NCI-H1930 (cell line): ENCODE results near the gene CBLB.
"Not testable (repeated sequence)": the region's sequence is repeated elsewhere in the genome, so short reads cannot be mapped to it uniquely, and the experiment has no call there.

Source experiments
- DNase-seq, 2 experiments: peaks; one replicate each; lab custom pipeline; 2025; lab: John Stamatoyannopoulos, UW

CBLB gene

DNA sequence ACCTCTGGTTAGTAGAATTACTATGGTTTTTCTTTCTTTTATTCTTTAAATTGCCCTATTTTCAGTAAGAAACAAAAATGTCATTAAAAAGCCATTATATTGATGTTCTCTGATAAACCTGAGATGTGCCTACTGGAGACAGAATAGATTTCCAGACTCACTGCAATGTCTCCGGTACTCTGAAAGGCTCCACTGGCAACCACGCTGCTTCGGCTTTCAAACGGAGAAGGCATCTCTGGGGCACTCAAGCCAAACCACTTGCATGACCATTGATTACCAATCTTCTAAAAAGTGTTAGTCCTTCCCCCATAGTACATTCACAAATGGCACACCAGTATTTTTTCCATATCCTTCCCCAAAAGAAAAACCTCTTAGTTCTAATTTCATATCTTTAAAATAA lies 82.6 kb downstream of the CBLB start:
- no peak for DNase-seq

DNA sequence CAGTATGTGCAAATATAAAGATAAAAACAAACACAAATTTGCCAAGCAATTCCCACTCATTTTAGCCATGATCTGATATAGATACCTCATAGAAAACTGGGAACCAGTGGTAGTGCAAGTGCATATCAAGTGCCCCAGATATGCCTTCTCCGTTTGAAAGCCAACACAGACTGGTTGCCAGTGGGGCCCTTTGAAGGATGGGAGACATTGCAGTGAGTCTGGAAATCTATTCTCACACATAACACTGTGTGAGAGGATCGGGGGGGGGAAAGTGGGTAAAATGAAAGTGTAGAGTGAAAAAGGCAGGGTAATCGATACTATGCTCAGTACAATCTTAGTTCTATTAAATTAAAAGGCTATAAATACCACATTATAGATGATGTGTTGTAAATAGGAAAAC lies 83.0 kb downstream of the CBLB start:
- no peak for DNase-seq

DNA sequence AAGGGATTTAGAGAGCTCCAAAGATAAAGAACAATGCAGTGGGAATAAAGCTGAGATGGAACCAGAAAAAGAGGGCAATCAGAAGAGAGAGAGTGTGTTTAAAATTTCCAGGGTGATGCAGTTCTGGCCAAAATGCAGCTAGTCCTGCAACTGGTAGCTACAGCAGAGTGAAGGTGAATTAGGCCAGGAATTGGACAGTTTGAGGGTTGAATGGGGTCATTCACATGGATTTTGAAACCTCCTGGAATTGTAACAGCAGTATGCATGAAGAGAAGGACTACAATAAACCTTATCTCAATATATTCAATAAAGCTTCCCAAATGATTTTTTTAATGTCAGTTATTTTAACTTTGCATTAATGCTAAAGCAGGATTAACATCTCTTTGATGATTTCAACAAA lies 85.2 kb downstream of the CBLB start:
- DNase-seq: no peak

DNA sequence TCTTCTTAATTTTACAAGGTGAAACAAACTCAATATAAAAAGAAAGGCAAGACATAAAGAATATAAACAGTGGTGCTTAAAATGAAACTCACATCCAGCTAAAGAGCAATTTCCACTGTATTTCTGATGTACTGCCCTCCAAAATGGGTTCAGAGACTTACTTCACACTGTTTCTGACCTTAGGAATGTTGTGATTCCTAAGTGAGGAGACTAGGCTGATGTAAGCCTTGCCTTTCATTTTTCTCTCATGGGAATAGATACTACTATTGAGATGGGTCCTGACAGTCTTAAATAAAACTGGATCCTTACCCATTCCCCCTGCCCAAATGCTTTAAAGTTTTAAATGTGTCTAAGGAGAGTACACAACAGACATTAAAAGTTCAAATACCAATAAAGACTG lies 86.9 kb downstream of the CBLB start:
- DNase-seq: no peak

DNA sequence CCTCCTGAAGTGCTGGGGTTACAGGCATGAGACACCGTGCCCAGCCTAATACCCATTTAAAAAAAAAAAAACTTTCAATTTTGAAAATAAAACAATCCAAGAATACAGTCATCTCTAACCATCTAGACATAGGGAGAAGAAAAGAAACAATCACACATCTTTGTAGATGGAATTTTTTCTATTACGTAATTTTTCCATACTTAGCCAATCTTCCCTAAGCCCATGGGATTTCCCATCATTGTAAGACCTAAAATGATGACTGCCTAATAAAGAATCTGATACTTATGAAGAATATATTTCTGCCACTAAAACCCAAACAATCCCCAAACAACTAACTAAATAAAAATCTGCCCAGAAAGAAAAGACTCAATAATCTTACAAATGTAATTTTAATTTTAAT lies 88.7 kb downstream of the CBLB start:
- DNase-seq: no peak

DNA sequence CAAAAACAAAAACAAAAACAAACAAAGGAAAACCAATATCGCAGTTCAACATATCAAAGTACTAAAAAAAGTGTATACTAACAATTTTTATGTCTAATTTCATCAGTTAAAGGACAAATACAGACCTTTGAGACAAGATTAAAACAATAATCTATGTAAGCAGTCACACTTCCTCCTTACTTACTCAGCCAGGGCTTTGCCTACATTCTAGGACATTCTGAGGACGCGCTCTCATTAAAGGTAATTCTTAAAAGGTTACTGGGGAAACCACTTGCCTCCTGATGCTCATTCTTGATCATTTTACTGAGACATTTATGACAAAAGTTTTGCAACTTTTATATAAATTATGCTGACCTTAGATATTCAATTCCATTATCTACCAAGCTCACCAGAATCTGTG lies 93.4 kb downstream of the CBLB start:
- DNase-seq: no peak

DNA sequence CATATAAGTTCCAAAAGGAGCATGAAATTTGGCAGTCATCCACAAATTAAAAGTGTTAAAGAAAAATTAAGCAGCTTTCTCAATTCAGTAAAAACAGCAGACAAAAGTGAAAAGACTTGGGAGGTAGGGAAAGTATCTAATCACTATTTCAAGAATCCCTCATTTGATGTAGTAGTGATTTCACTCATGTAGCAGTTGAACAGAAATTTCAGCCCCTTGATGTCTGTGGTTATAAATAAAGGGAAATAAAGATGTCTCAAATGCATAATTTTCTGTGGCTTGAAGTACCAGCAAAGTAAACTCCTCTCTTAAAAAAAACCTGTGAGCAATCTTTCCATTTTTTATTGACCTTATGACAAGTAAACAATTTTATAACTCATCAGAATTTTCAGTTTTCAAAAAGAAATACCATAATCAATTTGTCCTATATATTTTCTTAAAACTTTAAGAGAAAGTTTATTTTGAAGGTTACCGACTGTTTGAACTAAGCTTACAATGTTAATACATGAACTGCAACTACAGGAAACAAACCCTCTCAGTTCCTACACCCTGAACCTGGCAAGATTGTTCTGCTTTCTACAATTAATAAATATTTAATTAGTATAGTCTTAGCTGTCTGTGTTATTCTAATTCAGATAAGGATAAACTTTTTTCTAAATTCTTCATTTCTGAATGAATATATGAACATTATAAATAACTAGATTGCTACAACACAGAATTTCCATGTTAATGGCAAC lies 94.2 kb downstream of the CBLB start:
- no peak for DNase-seq

DNA sequence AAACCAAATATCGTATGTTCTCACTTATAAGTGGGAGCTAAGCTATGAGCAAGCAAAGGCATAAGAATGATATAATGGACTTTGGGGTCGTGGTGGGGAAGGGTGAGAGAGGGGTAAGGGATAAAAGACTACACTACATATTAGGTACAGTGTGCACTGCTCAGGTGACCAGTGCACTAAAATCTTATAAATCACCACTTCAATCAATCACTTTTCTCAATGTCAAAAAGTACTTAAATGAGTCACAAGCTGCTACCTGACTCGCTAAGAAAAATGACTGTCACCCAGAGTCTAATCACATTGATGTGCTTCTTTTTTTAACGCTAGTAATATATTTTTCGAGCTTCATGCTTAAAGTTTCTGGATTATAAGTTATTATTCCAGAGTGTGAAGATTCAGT lies 95.5 kb downstream of the CBLB start:
- DNase-seq: no peak

DNA sequence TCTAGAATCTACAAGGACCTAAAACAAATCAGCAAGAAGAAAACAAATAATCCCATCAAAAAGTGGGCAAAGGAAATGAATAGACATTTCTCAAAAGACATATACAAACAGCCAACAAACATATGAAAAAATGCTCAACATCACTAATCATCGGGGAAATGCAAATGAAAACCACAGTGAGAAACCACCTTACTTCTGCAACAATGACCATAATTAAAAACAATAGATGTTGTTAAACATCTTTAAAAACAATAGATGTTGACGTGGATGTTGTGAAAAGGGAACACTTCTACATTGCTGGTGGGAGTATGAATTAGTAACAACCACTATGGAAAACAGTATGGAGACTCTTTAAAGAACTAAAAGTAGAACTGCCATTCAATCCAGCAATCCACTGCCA lies 96.2 kb downstream of the CBLB start:
- DNase-seq: no peak

DNA sequence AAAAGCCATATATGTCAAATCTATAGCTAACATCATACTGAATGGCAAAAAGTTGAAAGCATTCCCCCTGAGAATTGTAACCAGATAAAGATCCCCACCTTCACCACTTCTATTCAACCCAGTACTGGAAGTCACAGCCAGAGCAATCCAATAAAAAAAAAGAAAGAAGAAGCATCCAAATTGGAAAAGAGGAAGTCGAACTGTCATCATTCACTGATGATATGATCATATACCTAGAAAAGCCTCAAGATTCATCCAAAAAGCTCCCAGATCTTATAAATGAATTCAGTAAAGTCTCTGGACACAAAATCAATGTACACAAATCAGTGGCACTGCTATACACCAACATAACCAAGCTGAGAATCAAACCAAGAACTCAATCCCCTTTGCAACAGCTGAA lies 97.4 kb downstream of the CBLB start:
- no peak for DNase-seq

DNA sequence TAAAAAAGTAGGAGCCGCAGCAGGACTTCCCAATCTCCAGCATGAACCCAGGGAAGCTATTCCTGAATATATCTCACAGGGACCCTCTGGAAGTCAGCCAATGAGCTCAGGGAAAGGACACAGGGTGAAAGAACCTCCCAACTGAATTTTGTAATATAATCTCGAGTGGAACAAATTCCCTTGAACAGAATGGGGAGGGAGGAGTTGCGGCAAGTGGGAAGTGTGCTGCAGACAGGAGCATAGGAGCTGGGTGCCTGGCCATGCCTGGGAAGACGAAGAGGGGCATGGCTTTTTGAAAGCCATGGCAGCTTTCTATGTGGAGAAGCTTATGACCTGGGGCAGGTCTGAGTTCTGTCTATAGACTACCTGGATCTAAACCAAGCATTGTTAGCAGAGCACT lies 98.4 kb downstream of the CBLB start:
- no peak for DNase-seq

DNA sequence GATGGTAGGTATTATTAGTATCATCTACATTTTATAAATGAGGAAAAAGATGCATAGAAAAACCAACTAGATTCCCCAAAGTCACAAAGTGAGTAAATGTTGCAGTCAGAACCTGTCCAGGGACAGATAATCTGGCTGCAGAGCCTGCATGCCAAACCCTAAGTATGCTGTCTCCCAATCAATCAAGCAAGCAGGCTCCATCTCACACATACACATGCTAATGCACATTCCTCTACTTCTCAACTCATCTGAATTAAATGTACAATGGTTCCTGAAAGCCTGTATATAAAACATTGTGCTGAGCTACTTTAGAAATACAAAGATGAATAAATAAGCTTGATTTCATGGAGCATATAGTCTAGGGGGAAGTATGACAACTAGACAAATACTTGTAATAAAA lies 101.0 kb downstream of the CBLB start:
- no peak for DNase-seq

DNA sequence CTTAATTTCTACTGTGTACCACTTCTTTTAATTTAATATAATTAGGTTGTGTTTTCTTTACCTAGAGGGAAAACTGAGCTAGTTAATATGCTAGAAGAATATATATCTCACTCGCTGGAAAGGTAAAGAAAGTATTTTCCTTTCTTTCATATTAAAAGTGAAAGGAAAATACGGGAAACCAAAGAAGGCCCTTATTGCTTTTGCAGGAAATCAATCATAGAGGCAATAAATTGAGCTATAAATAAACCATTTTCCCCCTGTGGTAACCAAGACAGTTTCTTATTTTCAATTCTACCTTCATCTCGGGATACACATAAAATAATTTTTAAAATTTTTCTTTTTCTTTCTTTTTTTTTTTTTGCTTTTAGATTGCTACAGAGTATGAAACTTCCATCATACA lies 101.6 kb downstream of the CBLB start:
- DNase-seq: no peak

DNA sequence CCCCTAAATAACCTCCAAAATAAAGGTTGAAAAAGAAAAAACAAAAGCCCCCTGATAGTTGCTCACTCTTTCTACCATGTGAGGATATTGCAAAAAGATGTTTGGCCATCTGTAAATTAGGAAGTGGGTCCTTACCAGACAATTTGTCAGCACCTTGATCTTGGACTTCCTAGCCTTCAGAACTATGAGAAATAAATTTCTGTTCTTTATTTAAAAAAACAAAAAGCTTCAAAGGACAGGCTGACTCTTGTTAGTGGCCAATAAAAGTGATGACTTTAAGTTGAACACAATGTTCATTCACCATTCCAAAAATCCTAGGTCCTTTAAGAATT lies 103.5 kb downstream of the CBLB start:
- DNase-seq: no peak

DNA sequence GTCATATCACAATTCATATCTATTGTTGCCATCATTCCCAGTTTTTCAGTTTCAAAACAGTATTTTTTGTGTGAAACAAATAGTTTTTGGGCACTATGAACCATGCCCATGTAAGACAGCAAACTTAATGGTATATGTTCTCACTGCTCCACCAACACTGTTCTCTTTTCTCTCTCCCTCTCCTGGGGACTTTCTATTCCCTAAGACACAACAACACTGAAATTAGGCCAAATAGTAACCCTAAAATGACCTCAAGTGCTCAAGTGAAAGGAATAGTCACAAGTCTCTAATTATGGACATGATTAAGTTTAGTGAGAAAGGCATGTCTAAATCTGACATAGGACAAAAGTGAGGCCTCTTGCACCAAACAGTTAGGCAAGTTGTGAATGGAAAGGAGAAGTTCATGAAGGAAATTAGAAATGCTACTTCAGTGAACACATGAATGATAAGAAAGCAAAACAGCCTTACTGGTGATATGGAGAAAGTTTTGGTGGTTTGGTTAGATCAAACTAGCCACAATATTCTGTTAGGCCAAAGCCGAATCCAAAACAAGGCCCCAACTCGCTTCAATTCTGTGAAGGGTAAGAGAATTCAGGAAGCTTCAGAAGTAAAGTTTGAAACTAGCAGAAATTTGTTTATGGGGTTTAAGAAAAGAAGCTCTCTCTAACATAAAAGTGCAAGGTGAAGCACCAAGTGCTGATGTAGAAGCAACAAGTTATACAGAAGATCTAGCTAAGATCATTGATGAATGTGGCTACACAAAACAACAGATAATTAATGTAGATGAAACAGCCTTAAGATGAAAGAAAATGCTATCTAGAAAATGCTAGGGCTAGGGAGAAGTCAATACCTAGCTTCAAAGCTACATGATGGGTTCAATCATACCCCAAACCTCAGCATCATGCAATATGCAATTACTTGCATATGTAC lies 104.2 kb downstream of the CBLB start:
- no peak for DNase-seq

DNA sequence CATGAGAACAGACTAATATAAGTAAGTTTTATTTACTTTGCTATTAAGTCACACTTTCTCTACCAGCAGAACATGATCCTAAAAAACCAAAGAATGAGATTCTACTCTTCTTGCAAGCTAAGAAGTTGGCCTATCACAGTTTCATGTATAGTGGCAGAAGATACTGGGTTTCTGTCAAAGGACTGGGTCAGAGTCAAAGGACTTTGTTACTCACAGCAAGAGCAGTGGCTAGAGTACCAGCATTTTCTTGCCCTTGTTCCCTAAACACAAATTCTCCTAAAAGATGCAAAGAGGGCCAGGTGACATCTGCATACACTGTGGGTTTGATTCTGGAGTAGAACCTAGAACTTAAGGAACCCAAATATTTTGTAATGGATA lies 105.2 kb downstream of the CBLB start:
- no peak for DNase-seq

DNA sequence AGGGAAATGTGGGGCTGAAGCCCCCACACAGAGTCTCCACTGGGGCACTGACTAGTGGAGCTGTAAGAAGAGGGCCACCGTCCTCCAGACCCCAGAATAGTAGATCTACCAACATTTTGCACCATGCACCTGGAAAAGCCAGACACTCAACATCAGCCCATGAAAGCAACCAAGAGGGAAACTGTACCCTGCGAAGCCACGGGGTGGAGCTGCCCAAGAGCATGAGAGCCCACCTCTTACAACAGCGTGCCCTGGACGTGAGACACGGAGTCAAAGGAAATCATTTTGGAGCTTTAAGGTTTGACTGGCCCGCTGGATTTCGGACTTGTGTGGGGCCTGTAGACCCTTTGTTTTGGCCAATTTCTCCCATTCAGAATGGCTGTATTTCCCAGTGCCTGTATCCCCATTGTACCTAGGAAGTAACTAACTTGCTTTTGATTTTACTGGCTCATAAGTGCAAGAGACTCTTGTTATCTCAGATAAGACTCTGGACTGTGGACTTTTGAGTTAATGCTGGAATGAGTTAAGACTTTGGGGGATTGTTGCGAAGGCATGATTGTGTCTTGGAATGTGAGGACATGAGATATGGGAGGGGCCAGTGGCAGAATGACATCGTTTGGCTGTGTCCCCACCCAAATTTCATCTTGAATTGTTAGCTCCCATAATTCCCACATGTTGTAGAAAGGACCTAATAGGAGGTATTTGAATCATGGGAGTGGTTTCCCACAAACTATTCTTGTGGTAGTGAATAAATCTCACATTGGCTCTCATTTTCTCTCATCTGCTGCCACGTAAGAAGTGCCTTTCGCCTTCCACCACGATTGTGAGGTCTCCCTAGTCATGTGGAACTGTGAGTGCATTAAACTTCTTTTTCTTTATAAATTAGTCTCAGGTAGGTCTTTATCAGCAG lies 105.8 kb downstream of the CBLB start:
- DNase-seq: no peak

DNA sequence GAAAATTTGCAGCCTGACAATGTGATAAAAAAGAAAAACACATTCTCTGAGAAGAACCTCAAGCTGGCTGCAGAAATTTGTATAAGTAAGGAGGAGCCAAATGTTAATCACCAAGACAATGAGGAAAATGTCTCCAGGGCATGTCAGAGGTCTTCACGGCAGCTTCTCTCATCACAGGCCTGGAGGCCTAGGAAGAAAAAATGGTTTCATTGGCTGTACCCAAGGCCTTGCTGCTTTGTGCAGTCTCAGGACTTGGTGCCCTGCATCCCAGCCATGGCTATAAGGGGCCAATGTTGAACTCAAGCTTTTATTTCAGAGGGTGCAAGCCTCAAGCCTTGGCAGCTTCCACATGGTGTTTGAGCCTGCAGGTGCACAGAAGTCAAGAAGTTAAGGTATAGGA lies 106.6 kb downstream of the CBLB start:
- DNase-seq: not testable (repeated sequence)

DNA sequence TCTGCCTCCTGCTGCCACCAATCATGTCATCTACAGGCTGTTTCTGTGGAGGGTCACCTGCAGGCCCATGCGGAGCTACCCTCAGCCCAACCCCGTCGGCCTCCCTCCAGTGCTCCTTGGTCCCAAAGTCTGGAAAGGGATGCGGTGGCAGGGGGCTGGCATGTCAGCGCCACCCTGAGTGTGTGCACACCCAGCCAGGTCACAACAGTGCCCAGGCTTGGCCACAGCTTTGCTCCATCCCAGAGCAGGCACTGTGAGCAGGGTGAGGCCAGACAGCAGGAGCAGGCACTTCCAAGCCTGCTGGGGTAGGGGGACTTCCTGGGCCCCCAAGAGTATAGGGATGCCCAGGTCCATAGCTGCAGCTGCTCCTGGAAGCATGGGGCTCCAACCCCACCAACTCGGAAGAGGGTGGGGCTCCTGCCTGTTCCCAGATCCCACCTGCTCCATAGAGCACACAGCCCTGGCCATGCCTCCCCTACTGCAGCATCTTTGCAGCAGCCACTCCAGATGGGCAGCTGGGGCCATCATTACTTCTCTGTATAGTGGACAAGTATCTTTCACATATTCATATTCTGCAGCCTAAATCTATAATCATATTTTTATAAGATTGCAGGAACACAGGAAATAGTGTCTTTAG lies 109.3 kb downstream of the CBLB start:
- no peak for DNase-seq

DNA sequence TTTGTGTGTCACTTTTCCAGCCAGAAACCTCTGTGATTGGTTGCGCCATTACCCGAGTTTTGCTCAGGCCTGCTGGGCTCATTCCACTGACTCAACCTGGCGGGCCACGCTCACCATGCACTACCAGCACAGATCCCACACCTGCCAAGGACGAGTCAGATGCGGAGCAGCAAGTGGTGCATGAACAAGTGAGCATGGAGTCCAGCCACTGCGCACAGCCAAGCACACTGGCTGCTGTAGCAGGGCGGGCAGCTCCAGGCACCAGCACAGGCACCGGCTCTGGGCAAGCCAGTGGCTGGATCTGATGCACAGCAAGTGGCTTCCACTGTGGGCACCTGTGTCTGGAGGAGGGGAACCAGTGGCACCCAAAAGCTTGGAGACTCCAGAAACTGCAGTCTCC lies 110.4 kb downstream of the CBLB start:
- DNase-seq: no peak

DNA sequence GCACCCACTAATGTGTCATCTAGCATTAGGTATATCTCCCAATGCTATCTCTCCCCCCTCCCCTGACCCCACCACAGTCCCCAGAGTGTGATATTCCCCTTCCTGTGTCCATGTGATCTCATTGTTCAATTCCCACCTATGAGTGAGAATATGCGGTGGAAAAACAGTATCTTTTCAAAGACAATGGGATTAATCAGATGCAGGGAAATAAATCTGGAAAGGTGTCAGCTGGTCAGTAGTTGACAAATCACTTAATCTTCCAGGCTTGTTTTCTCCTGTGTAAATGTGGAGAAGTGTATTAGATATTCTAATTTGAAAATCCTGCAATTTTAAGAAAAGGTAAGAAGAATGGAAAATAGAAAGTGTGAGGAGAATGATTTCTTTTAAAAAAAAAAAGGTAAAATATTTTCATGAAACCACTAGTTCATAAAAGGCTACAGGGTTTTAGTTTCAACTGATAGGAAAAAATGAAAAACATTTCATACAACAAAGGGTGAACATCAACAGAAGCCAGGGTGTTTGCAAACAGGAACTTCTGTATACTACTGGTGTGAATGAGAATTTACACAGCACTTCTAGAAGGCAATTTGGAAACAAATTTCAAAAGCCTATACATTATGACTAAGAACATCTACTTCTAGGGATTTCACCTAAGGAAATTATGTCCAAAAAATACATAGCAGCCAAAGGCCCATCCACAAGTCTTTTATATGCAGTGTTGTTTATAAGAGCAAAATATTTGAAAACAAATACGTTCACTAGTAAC lies 113.5 kb downstream of the CBLB start:
- DNase-seq: no peak
